Effector CD8-positive, alpha-beta T cell (primary cell): ENCODE results near the gene FOXL2NB.

Experiments
- DNase-seq: peaks from one replicate; lab custom pipeline; 2025; lab: John Stamatoyannopoulos, UW

The FOXL2NB gene

GRCh38 chr3:138945709-138946662 lies 1.0 kb upstream of the FOXL2NB start:
- no peak for DNase-seq

GRCh38 chr3:138947495-138948121 lies 591 bp downstream of the FOXL2NB start:
- DNase-seq = no peak

GRCh38 chr3:138948371-138949001 lies 1.5 kb downstream of the FOXL2NB start:
- no peak for DNase-seq

GRCh38 chr3:138949002-138949418 lies 2.0 kb downstream of the FOXL2NB start:
- no peak for DNase-seq

GRCh38 chr3:138949445-138950005 lies 2.5 kb downstream of the FOXL2NB start:
- no peak for DNase-seq

GRCh38 chr3:138950006-138950644 lies 3.1 kb downstream of the FOXL2NB start:
- no peak for DNase-seq

- DNase-seq = no peak
Measured at GRCh38 chr3:138950701-138951100, 3.7 kb downstream of the FOXL2NB start.

GRCh38 chr3:138960417-138960852 lies 13.4 kb downstream of the FOXL2NB start:
- DNase-seq = no peak

- DNase-seq = no peak
Measured at GRCh38 chr3:138962854-138963560, 16.0 kb downstream of the FOXL2NB start.

- DNase-seq = no peak
Measured at GRCh38 chr3:138964264-138964663, 17.2 kb downstream of the FOXL2NB start.

- DNase-seq = no peak
Measured at GRCh38 chr3:138964923-138965322, 17.9 kb downstream of the FOXL2NB start.

GRCh38 chr3:138971766-138972320 lies 24.8 kb downstream of the FOXL2NB start:
- no peak for DNase-seq

- no peak for DNase-seq
Measured at GRCh38 chr3:138972941-138973340, 25.9 kb downstream of the FOXL2NB start.

GRCh38 chr3:138974462-138974861 lies 27.4 kb downstream of the FOXL2NB start:
- no peak for DNase-seq

- no peak for DNase-seq
Measured at GRCh38 chr3:138975351-138975750, 28.3 kb downstream of the FOXL2NB start.

- no peak for DNase-seq
Measured at GRCh38 chr3:138976047-138976446, 29.0 kb downstream of the FOXL2NB start.

- no peak for DNase-seq
Measured at GRCh38 chr3:138984816-138985215, 37.8 kb downstream of the FOXL2NB start.

GRCh38 chr3:138985932-138986331 lies 38.9 kb downstream of the FOXL2NB start:
- DNase-seq = no peak

GRCh38 chr3:138987181-138987580 lies 40.2 kb downstream of the FOXL2NB start:
- DNase-seq = no peak

GRCh38 chr3:138995706-138996105 lies 48.7 kb downstream of the FOXL2NB start:
- DNase-seq = no peak
